HG03066 (cell line): ENCODE measurements around the gene UPK3B.
"Not testable (repeated sequence)": the region's sequence is repeated elsewhere in the genome, so short reads cannot be mapped to it uniquely, and the experiment has no call there.

Experiments
- ATAC-seq: cut with Tn5 transposase; IDR thresholded peaks from one replicate; pipeline ENCODE4 v1.9.1; 2021; ENCODE audit warnings: low read depth; ENCODE audit not compliant: unreplicated experiment

UPK3B gene

DNA sequence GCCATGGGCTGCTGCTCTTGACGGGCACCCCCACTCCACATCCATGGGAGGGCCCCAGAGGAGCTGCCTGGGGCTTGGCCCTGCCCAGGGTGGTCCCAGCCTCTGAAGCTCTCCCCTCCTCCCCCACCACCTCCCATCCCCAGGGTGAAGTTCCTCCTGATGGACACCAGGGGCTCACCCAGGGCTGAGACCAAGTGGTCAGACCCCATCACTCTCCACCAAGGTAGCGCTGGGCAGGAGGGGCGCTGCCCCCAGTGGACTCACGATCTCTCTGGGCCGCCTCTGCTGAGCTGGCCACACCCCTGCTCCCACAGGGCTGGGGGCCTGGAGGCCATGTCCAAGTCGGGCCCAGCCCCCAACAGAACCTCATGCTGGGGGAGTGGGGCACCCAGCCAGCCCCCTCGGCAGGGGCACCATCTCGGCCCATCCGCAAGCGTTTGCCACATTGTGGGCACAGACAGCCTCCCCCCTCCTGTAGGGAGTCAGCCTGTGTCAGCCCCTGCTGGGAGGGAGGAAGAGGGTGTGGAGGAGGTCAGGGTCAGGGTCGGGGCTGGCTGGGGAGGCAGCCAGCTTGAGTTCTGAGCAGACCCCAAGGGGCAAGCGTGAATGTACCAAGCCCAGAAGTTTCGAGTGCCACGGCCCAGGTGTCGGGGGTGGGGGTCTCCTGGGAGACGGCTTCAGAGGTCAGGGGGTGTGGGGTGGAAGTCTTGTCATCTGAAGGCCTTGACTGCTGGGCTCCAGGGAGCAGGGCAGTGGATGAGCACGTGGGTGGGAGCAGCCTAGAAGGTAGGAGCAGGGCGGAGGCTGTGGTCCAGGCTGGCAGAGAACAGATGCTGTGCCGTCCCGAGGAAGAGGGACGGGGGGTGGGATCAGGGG is 2.8 kb downstream of the UPK3B start:
- no peak for ATAC-seq

DNA sequence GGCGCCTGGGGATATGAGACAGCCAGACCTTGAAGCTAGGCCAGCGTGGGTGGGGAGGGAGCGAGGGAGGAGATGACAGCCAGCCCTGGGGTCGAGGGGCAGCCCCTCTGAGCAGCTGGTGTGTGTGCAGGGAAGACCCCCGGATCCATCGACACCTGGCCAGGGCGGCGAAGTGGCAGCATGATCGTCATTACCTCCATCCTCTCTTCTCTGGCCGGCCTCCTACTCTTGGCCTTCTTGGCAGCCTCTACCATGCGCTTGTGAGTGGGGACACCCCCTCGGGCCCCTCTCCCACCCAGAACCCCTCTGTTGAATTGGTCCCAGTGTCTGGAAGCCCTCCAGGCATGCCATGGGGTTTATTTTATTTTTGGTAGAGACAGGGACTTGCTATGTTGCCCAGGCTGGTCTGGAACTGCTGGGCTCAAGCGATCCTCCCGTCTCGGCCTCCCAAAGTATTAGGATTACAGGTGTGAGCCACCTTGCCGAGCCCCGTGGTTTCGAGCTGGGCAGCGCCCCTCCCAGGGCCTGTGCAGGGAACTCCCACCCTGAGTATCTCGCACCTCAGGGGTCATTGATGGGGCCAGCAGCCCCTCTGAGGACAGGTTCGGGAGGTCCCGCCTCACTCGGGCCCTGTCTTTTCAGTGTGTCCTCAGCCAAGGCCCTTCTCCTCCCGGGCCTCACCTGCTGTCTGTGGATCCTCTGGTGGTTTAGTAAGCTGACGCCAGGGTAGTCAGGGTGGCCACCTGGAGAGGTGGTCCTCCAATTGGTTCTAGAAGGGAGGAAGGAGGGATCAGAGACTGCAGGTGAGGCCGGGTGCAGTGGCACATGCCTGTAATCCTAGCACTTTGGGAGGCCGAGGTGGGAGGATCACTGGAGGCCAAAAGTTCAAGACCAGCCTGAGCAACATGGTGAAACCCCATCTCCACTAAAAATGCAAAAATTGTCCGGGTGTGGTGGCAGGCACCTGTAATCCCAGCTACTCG is 3.8 kb downstream of the UPK3B start:
- ATAC-seq: no peak

DNA sequence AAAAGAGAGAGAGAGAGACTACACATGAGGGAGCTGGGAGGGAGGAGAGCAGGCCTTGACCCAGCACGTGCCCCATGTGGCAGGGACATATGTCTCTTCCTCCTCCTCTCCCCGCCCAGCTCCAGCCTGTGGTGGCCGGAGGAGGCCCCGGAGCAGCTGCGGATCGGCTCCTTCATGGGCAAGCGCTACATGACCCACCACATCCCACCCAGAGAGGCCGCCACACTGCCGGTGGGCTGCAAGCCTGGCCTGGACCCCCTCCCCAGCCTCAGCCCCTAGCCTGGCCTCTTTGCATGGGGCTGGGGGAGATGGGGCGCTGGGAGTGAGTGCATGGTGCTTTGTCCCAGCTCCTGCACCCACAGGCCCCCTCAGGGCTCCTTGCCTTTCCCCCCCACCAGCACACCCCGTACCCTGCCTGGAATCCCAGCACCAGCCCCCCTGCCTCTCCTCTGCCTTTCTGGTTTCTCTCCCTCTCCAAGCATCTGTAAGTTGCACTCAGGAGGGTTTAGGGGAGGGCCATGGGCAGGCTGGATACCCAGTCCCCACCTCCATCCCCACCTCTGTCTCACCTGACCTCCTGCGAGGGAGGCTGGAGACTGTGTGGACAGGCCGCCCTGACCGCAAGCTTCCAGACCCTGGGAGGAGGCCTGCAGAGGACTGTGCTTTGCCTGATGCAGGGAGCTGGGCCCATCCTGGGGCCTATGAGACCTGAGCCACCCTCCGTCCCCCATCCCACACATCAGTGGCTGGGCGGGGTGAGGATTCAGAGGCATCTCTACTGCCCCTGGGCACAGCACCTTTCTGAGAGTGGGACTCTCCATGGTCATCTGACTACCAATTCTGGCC is 4.8 kb downstream of the UPK3B start:
- no peak for ATAC-seq

DNA sequence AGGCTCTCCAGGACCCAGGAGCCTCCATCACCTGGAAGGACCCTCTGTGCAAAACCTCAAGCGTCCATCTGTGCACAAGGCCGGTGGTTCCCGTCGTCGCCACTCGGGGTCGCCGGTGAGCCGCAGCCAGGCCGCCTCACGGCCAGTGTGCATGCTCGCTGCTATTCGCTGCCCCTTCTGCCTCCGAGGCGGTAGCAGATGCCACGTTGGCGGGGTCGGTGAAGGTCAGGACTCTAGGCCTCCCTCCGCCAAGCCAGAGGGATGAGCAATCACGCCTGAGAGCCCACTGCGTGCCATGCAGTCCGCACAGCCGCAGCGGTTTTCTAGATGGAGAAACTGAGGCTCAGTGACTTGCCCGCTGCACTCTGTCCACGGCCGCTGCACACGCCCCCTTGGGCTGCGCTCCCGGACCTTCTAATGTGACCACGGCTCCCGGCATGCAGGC is 5.7 kb downstream of the UPK3B start:
- ATAC-seq: no peak

DNA sequence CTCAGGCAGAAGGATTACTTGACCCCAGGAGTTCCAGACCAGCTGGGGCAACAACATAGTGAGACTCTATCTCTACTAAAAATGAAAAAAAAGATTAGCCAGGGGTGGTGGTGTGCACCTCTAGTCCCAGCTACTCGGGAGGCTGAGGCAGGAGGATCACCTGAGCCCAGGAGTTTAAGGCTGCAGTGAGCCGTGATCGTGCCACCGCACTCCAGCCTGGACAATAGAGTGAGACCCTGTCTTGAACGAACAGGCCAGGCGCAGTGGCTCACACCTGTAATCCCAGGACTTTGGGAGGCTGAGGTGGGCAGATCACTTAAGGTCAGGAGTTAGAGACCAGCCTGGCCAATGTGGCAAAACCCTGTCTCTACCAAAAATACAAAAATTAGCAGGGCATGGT is 6.6 kb downstream of the UPK3B start:
- ATAC-seq: not testable (repeated sequence)

DNA sequence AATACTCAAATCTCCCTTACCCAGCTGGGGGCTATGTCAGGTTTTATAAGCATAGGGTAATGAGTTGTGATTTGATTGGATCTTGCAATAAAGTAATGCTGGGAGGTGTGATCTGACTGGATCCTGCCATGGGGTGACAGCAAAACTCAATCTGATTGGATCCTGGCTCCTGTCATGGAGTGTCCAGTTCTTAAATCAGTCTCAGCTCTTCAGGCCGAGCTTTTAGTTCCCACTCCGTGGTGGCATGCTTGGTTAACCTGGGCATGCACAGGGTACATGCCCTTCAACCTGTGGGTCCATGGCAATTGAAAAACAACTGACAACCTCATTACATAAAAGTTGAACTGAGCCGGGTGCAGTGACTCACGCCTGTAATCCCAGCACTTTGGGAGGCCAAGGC is 15.8 kb downstream of the UPK3B start:
- ATAC-seq: not testable (repeated sequence)

DNA sequence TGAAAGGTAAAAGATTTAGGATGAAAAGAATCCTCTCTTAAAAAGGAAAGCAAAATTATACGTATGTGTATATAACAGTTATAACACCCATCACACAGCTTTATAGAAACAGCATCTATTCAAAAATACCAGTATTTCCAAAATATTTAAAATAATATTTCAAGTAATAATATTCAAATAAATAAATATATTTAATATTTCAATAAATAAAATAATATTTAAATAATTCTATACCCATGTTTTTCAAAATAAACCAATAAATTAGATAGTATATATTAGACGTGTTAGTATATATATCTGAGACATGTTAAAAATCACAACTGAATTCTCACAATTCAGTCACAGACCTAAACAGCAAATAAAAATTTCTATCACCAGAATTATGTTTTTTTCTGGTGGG is 21.3 kb downstream of the UPK3B start:
- ATAC-seq: not testable (repeated sequence)

DNA sequence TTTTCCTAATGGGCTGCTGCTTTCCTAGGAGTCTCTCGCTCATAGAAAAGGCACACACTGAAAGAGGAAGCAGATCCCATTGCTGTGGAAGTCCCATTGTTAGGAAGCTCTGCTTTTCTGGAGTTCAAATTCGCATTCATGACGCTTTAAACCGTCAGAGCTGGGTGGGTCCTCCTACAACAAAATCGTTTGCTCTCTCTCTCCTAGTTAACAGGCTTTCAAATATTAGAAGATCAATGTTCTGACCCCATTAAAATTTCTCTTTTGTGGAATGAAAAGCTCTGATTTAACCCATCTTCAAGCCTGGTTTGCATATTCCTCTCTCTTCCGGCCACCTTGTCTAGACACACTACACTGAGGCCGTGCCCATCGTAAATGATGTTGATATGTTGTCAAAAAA is 32.8 kb downstream of the UPK3B start, which contains the start of gene SPDYE16:
TSS of gene SPDYE16 (minus strand) at position 101 of the 400 bp plus-strand sequence. CDS start 1,838 bp downstream, outside the sequence.
- not testable (repeated sequence) for ATAC-seq

DNA sequence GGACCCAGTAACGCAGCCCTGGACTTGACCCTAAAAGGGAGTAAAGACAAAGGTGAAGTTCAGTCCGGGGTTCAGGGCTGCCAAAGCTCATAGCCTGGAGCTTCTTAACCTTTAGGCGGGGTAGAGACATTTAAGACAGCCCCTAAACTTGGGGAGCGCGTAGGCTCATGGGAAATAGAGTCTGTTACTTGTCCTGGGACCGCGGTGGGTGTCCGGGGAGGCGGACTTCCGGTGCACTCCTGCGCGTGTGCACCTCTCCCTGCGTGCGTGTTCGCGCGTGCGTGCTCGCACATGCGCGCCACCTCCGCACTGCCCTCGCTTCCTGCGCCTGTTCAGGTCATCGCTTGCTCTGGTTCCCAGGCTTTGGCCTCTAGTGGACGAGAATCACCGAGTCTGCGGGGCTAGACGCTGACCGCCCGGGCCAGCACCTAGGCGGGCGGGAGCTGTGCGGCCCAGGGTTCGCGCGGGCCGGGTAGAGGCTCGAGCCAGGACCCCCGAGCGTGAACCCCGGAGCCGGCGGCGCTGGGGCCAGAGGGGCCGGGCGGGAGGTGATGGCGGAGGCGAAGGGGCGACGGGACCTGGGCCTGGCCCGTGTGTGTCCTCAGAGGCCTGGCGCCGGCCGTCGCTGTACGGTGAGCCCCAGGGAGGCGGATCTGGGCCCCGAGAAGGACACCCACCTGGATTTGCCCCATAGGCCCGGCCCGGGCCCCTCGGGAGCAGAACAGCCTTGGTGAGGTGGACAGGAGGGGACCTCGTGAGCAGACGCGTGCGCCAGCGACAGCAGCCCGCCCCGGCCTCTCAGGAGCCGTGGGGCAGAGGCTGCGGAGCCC is 38.9 kb downstream of the UPK3B start:
- ATAC-seq: peak; percentile 99

DNA sequence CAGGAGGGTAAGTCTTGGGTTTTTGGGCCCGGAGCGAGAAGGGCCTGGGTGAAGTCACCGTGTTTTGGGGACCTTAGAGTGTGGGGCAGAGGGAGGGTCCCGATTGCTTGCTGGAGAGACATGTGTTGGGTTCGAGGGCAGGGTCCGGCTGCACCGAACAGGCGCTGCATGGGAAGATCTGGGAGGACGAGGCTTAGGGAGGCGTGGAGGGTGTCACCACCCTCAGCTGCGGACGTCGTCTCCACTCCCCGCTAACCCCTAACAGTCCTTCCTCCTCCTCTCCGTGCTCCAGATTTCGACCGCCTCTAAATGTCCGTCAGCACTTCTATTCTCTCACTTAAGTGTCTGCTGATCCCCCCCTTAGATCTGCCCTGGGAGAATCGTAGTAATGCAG is 39.5 kb downstream of the UPK3B start:
- not testable (repeated sequence) for ATAC-seq

DNA sequence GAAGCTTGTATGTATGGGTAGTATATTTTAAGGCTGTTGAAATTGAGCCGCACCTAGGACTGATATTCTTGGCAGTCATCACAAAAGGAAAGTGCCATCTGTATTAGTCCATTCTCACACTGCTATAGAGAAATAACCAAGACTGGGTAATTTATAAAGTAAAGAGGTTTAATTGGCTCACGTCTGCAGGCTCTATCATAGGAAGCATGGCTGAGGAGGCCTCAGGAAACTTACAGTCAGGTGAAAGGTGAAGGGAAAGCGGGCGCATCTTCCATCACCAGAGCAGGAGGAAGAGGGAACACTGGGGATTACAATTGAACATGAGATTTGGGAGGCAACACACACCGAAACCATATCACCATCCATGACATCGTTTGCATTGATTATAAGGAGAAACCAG is 41.6 kb downstream of the UPK3B start:
- not testable (repeated sequence) for ATAC-seq

DNA sequence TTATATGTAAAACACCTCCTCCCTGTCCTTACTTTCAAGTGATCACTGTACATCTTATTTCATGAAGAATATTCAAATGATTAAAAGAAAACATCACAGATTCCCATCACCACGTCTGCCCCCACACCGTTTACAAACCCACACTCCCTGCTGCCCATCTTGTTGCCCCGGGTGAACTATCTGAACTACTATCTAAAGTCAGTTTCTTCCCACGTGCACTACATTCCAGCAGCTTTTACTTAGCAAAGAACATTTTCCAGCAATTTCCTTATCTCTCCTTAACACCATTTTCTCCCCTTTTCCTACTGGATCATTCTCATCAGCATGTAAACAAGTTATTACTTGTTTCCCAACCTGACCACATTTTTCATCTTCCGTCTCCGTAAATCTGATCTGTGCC is 49.3 kb downstream of the UPK3B start:
- ATAC-seq: not testable (repeated sequence)

DNA sequence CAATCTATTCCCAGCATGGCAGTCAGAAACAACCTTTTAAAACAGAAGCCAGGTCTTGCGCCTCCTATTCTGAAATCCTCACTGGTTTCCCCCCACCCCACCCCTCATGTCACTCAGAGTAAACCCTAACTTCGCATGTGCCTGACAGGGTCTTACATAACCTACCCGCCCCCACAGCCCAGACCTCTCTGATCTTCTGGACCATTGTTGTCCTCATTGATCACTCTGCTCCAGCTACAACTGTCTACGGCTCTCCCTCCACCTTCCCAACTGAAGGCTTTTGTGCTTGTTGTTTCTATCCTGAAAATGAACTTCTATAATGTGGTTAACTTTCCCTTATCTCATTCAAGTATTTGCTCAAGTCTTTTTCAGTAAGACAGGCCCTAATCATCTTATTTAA is 49.8 kb downstream of the UPK3B start:
- not testable (repeated sequence) for ATAC-seq

DNA sequence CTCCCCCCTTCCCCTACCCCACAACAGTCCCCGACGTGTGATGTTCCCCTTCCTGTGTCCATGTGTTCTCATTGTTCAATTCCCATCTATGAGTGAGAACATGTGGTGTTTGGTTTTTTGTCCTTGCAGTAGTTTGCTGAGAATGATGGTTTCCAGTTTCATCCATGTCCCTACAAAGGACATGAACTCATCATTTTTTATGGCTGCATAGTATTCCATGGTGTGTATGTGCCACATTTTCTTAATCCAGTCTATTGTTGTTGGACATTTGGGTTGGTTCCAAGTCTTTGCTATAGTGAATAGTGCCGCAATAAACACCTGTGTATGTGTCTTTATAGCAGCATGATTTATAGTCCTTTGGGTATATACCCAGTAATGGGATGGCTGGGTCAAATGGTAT is 51.0 kb downstream of the UPK3B start:
- ATAC-seq: not testable (repeated sequence)

DNA sequence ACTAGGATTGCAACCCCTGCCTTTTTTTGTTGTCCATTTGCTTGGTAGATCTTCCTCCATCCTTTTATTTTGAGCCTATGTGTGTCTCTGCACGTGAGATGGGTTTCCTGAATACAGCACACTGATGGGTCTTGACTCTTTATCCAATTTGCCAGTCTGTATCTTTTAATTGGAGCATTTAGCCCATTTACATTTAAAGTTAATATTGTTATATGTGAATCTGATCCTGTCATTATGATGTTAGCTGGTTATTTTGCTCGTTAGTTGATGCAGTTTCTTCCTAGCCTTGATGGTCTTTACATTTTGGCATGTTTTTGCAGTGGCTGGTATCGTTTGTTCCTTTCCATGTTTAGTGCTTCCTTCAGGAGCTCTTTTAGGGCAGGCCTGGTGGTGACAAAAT is 54.6 kb downstream of the UPK3B start:
- not testable (repeated sequence) for ATAC-seq
